GM12878 (cell line): Measurements from ENCODE around the gene ZNF688. TPM values are rescaled to one million over a fixed set of nuclear protein-coding genes. Genes with fewer than 3 reads are reported as not detected.

Source experiments
- ATAC-seq: fragments of 200-7000 bp; cut with Tn5 transposase; 3 replicates; pipeline ENCODE4 v1.9.1; 2020; ENCODE audit warnings: mild to moderate bottlenecking, moderate library complexity
- BruUV-seq: library from RNA; stranded (reverse); fragments of 400-500 nt; replicated peaks from 2 replicates; lab custom pipeline; 2021; lab: Mats Ljungman, UMichigan
- CTCF ChIA-PET: fragments of 300-600 bp; sonication (Branson Sonifier 250); formaldehyde crosslinking; extraction: SDS; loops from one replicate; lab custom pipeline; 2021; ENCODE audit warnings: inconsistent platforms; lab: Yijun Ruan, JAX
- POLR2A ChIA-PET: fragments of 350-600 bp; formaldehyde crosslinking; extraction: SDS; loops from one replicate; lab custom pipeline; 2021; ENCODE audit warnings: inconsistent platforms; lab: Charles Lee
- RAD21 ChIA-PET: fragments of 300-600 bp; sonication (Branson Sonifier 250); formaldehyde crosslinking; loops from one replicate; lab custom pipeline; 2023; ENCODE audit warnings: antibody characterized with exemption; ENCODE audit not compliant: unreplicated experiment; lab: Charles Lee
- SMC1A ChIA-PET: fragments of 300-600 bp; sonication (Branson Sonifier 250); formaldehyde crosslinking; loops from one replicate; lab custom pipeline; 2023; ENCODE audit not compliant: unreplicated experiment, uncharacterized antibody; lab: Charles Lee
- DNase-seq: peaks from one replicate; pipeline ENCODE4 v3.0.0-alpha.2; 2011; ENCODE audit warnings: low read depth, low spot score
- FAIRE-seq: peaks from 3 replicates; lab custom pipeline; 2011; peaks lifted over from hg19 to GRCh38; lab: Jason Lieb, UNC
- H2AFZ ChIP-seq: 2 replicates; pipeline ENCODE4 v1.6.0; 2011; ENCODE audit warnings: low read depth, low read length, control low read depth; ENCODE audit not compliant: control insufficient read depth
- H3K27ac ChIP-seq: 2 replicates; pipeline ENCODE4 v1.5.1; 2011; ENCODE audit warnings: control low read depth; ENCODE audit not compliant: control insufficient read depth, insufficient read depth
- H3K27me3 ChIP-seq, 2 experiments: replicated peaks in 1 of 2; 2 replicates each; pipeline versions ENCODE4 v1.6.0 to v1.6.1; 2011; ENCODE audit warnings: low read length in 1 of 2; ENCODE audit not compliant: control insufficient read depth in 2 of 2, insufficient read depth in 2 of 2
- H3K36me3 ChIP-seq, 2 experiments: 2 replicates each; pipeline ENCODE4 v1.5.1; 2011; ENCODE audit warnings: low read length in 1 of 2; ENCODE audit not compliant: control insufficient read depth in 2 of 2, insufficient read depth in 2 of 2
- H3K4me1 ChIP-seq: 2 replicates; pipeline ENCODE4 v1.6.1; 2011; ENCODE audit warnings: mild to moderate bottlenecking, low read length, moderate library complexity, mixed read lengths; ENCODE audit not compliant: control insufficient read depth, insufficient read depth
- H3K4me2 ChIP-seq: 2 replicates; pipeline ENCODE4 v1.6.0; 2011; ENCODE audit warnings: control low read depth; ENCODE audit not compliant: control insufficient read depth, insufficient read depth
- H3K4me3 ChIP-seq: fragments of 200-600 bp; sonication (generic); 2 replicates; pipeline ENCODE4 v1.5.1; 2016
- H3K79me2 ChIP-seq: 2 replicates; pipeline ENCODE4 v1.6.0; 2011; ENCODE audit warnings: low read length; ENCODE audit not compliant: control insufficient read depth, insufficient read depth
- H3K9ac ChIP-seq: 2 replicates; pipeline ENCODE4 v1.8.0; 2011; ENCODE audit warnings: low read length, control low read depth, mixed read lengths; ENCODE audit not compliant: control insufficient read depth, insufficient read depth
- H3K9me3 ChIP-seq: replicated peaks from 3 replicates; pipeline ENCODE4 v1.5.1; 2011; ENCODE audit warnings: mild to moderate bottlenecking, low read length; ENCODE audit not compliant: control insufficient read depth, insufficient read depth
- H4K20me1 ChIP-seq: 2 replicates; pipeline ENCODE4 v1.6.0; 2011; ENCODE audit not compliant: control insufficient read depth, insufficient read depth
- CTCF ChIP-seq, 3 experiments: IDR thresholded peaks in 2 of 3; conservative IDR thresholded peaks in 1 of 3; 2 replicates each; pipeline ENCODE4 v1.5.1; 2011; ENCODE audit warnings: low read depth in 3 of 3, low read length in 3 of 3, mild to moderate bottlenecking in 3 of 3, control low read depth in 2 of 3, moderate library complexity in 2 of 3, inconsistent platforms in 1 of 3, mixed read lengths in 1 of 3; ENCODE audit not compliant: control insufficient read depth in 2 of 3, insufficient read depth in 1 of 3; ENCODE audit errors: extremely low read depth in 1 of 3
- EZH2 ChIP-seq: IDR thresholded peaks from 2 replicates; pipeline ENCODE4 v1.6.1; 2012; ENCODE audit warnings: low read depth, mild to moderate bottlenecking, control low read depth, inconsistent platforms, low read length, borderline replicate concordance; ENCODE audit not compliant: control insufficient read depth
- POLR2A ChIP-seq: IDR thresholded peaks from 2 replicates; pipeline ENCODE4 v1.6.1; 2011; ENCODE audit warnings: low read depth, mild to moderate bottlenecking, low read length
- SMARCA5 ChIP-seq: fragments of 450-650 bp; IDR thresholded peaks from 2 replicates; pipeline ENCODE4 v1.6.1; 2017; ENCODE audit warnings: mild to moderate bottlenecking
- TBL1XR1 ChIP-seq: IDR thresholded peaks from 2 replicates; pipeline ENCODE4 v1.6.1; 2012; ENCODE audit warnings: low read depth, low read length, improper control_type of control experiment
- YY1 ChIP-seq: IDR thresholded peaks from 2 replicates; pipeline ENCODE4 v1.6.1; 2011; ENCODE audit warnings: low read depth, mild to moderate bottlenecking, low read length
- ZNF207 ChIP-seq: fragments of 450-650 bp; IDR thresholded peaks from 2 replicates; pipeline ENCODE4 v1.6.1; 2014; ENCODE audit warnings: antibody characterized with exemption, mild to moderate bottlenecking, borderline replicate concordance
- ZNF274 ChIP-seq: IDR thresholded peaks from one replicate; pipeline ENCODE4 v1.8.0; 2011; ENCODE audit not compliant: insufficient read length, insufficient read depth
- ZNF384 ChIP-seq: IDR thresholded peaks from 2 replicates; pipeline ENCODE4 v1.6.1; 2012; ENCODE audit warnings: low read depth, mild to moderate bottlenecking, low read length, improper control_type of control experiment, borderline replicate concordance
- WGBS: methylation state at CpG from one replicate; pipeline ENCODE4 v1.1.6; 2016; ENCODE audit warnings: low lambda C conversion rate; ENCODE audit not compliant: insufficient replicate concordance, insufficient coverage; ENCODE audit errors: missing lambda C conversion rate; 5-methylcytosine and 5-hydroxymethylcytosine counted together
- in situ Hi-C: fragments of 300-500 bp; cut with MboI; formaldehyde crosslinking; loops from 9 replicates; pipeline ENCODE4 v1.14.3; 2018; ENCODE audit warnings: mixed read lengths
- intact Hi-C: fragments of 100-400 bp; cut with micrococcal nuclease; formaldehyde crosslinking; loops from one replicate; pipeline ENCODE4 v1.14.2; 2022; ENCODE audit not compliant: unreplicated experiment
- polyA plus RNA-seq, 11 experiments: library from polyadenylated mRNA; depleted of rRNA in 4 of 11; unstranded in 6 of 11; stranded (reverse) in 5 of 11; fragments of >200 nt; fragmentation: Nextera tagmentation in 4 of 11; fragmentation: Illumina TruSeq in 1 of 11; extraction: Ambion mirVana in 4 of 11; extraction: Trizol in 1 of 11; gene quantifications; 1 replicate in 1 of 11; 2 replicates in 10 of 11; pipeline versions ENCODE4 v1.2.1 to v1.2.3, GENCODE V29; 2011 to 2016; ENCODE audit warnings: inconsistent platforms in 2 of 11, missing spikeins in 2 of 11, low read depth in 1 of 11
- total RNA-seq, 4 experiments: library from RNA; depleted of rRNA in 3 of 4; stranded (reverse); fragments of >200 nt in 3 of 4; fragmentation: Illumina TruSeq in 1 of 4; extraction: Trizol in 1 of 4; gene quantifications; 2 replicates each; pipeline versions ENCODE4 v1.2.1 to v1.2.3, GENCODE V29; 2013 to 2021
- TF ChIP-seq, protein P1 (sequence below): fragments of 450-650 bp; IDR thresholded peaks from 2 replicates; pipeline ENCODE4 v1.6.1; 2016; ENCODE audit warnings: mild to moderate bottlenecking

ZNF688 gene
- total and polyA plus RNA-seq, 10 of the 15 experiments (the other 5 are each of a cell fraction or from before 2014, with no cell fraction given), result 0.14 to 17.4 (median 10.6) TPM

- SMC1A ChIA-PET, result interaction anchor here (0.9 to 4.7 kb wide), 8 partner anchors 24 to 104 kb away, joined by 5 to 47 read pairs (median 16); partner anchors contain the start of genes DCTPP1, ITGAL and ZNF764
- Histone ChIP-seq H3K4me1 (peaks cover under 1% of the 10 kb centered on the region; the same call in 1 of the 2 replicates), H3K4me2 (peak overlapping the region; percentile 32), H3K27me3 (no peaks in the 10 kb centered on the region), H4K20me1 (no peaks in the 10 kb centered on the region), H3K36me3 (peaks cover 2 to 3% of the 10 kb centered on the region in 2 experiments; a peak in 1 of 4 replicates), H3K9me3 (no peaks in the 10 kb centered on the region), H3K4me3 (peak overlapping the region; percentile 90), H2AFZ (peak overlapping the region; percentile 86), H3K27ac (peak overlapping the region; percentile 85), H3K79me2 (peaks cover 27% of the 10 kb centered on the region), H3K9ac (peak overlapping the region; percentile 96)
- 2% methylated on average over 29 of the region's 29 CpGs for WGBS
- in situ Hi-C loops, result no loop called here
- FAIRE-seq (peak; percentile 13), ATAC-seq (peak; percentile 16), DNase-seq (no peak)
- TF ChIP-seq SMARCA5 (no peak), TBL1XR1 (no peak), ZNF384 (0 out of 2 replicates have a peak, but pooled peaks have one; percentile 8), ZNF207 (no peak), CTCF (IDR thresholded peaks at IDR 0.05 in 2 of 3, conservative IDR thresholded peaks at IDR 0.05 in 1 of 3; ENCODE audit: control insufficient read depth in 2 of 3, extremely low read depth in 1 of 3, insufficient read depth in 1 of 3, low read depth in 3 of 3, low read length in 3 of 3) (0 out of 6 replicates have a peak, but pooled peaks of 1 of the 3 experiments have one; percentile 1), YY1 (peak; percentile 66), POLR2A (no peak), EZH2 (no peak), ZNF274 (no peak)
- TF ChIP-seq, protein P1, sequence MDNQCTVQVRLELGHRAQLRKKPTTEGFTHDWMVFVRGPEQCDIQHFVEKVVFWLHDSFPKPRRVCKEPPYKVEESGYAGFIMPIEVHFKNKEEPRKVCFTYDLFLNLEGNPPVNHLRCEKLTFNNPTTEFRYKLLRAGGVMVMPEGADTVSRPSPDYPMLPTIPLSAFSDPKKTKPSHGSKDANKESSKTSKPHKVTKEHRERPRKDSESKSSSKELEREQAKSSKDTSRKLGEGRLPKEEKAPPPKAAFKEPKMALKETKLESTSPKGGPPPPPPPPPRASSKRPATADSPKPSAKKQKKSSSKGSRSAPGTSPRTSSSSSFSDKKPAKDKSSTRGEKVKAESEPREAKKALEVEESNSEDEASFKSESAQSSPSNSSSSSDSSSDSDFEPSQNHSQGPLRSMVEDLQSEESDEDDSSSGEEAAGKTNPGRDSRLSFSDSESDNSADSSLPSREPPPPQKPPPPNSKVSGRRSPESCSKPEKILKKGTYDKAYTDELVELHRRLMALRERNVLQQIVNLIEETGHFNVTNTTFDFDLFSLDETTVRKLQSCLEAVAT, result peak; percentile 74; the same call in 1 of the 2 replicates
- intact Hi-C loops, result loop anchor here (2.0 kb wide), 2 partner anchors 51 to 103 kb away; partner anchors contain the start of genes DCTPP1 and ZNF785
- BruUV-seq, result no TSS peak
- POLR2A ChIA-PET, result interaction anchor here (0.5 to 5.2 kb wide), 15 partner anchors 26 to 381 kb away, joined by 3 to 109 read pairs (median 4); partner anchors contain the start of genes DCTPP1, ITGAL, ZNF688 and ZNF764
- CTCF ChIA-PET, result interaction anchor here (0.6 to 4.7 kb wide), 13 partner anchors 24 to 125 kb away, joined by 3 to 81 read pairs (median 15); partner anchors contain the start of genes DCTPP1, ITGAL, PRR14 and SEPHS2
- RAD21 ChIA-PET, result interaction anchor here (0.7 to 5.2 kb wide), 10 partner anchors 24 to 127 kb away, joined by 3 to 129 read pairs (median 14); partner anchors contain the start of genes DCTPP1, ZNF764, ZNF771 and ZNF785
Measured at GRCh38 chr16:30533748-30534367, 37.7 kb downstream of the ZNF688 start.
